GM21526 (cell line): ENCODE results near the gene DENND1C.
"Not testable (repeated sequence)": the region's sequence is repeated elsewhere in the genome, so short reads cannot be mapped to it uniquely, and the experiment has no call there.

Experiments used
- ATAC-seq: cut with Tn5 transposase; IDR thresholded peaks from one replicate; pipeline ENCODE4 v1.9.1; 2021; ENCODE audit warnings: moderate library complexity; ENCODE audit not compliant: unreplicated experiment, low FRiP score

DENND1C gene

GRCh38 chr19:6457958-6458694, 23.5 kb downstream of the DENND1C start:
- ATAC-seq, result no peak

- no peak for ATAC-seq
These were observed 25.7 kb downstream of the DENND1C start for GRCh38 chr19:6455924-6456323.

- no peak for ATAC-seq
These were observed 27.5 kb downstream of the DENND1C start for GRCh38 chr19:6453951-6454565.

- ATAC-seq, result no peak
These were observed 28.7 kb downstream of the DENND1C start for GRCh38 chr19:6452899-6453298.

- no peak for ATAC-seq
These were observed 29.4 kb downstream of the DENND1C start for GRCh38 chr19:6452223-6452614.

GRCh38 chr19:6451583-6452222, 29.9 kb downstream of the DENND1C start:
- ATAC-seq, result no peak

GRCh38 chr19:6450166-6450565, 31.4 kb downstream of the DENND1C start:
- no peak for ATAC-seq

- no peak for ATAC-seq
These were observed 33.5 kb downstream of the DENND1C start for GRCh38 chr19:6448045-6448444.

- no peak for ATAC-seq
These were observed 35.1 kb downstream of the DENND1C start for GRCh38 chr19:6446452-6446851.

- ATAC-seq, result no peak
These were observed 37.6 kb downstream of the DENND1C start for GRCh38 chr19:6443986-6444385.

GRCh38 chr19:6442087-6442688, 39.4 kb downstream of the DENND1C start:
- no peak for ATAC-seq

- no peak for ATAC-seq
These were observed 40.7 kb downstream of the DENND1C start for GRCh38 chr19:6440905-6441304.

- no peak for ATAC-seq
These were observed 41.8 kb downstream of the DENND1C start for GRCh38 chr19:6439743-6440142.

- ATAC-seq, result no peak
These were observed 47.9 kb downstream of the DENND1C start, which contains the start of gene SLC25A41 for GRCh38 chr19:6433663-6434062. SLC25A41 (minus strand) TSS chr19:6433763; CDS start chr19:6433693, 70 bp downstream.

- ATAC-seq, result no peak
These were observed 48.4 kb downstream of the DENND1C start for GRCh38 chr19:6433165-6433564.

- ATAC-seq, result no peak
These were observed 49.7 kb downstream of the DENND1C start for GRCh38 chr19:6431891-6432290.

- no peak for ATAC-seq
These were observed 52.0 kb downstream of the DENND1C start for GRCh38 chr19:6429419-6430221.

- ATAC-seq, result not testable (repeated sequence)
These were observed 52.7 kb downstream of the DENND1C start for GRCh38 chr19:6428692-6429418.

GRCh38 chr19:6427131-6427530, 54.5 kb downstream of the DENND1C start:
- no peak for ATAC-seq
